GM12878 (cell line): ENCODE data around the gene TNNC2.

Experiments used
- BCL11A ChIP-seq: IDR thresholded peaks from 2 replicates; pipeline ENCODE4 v1.6.1; 2011; ENCODE audit warnings: low read depth, low read length
- CHD2 ChIP-seq: IDR thresholded peaks from 2 replicates; pipeline ENCODE4 v1.6.1; 2011; ENCODE audit warnings: low read depth, low read length, improper control_type of control experiment, borderline replicate concordance
- CTCF ChIP-seq, 3 experiments: IDR thresholded peaks in 2 of 3; conservative IDR thresholded peaks in 1 of 3; 2 replicates each; pipeline ENCODE4 v1.5.1; 2011; ENCODE audit warnings: low read depth in 3 of 3, low read length in 3 of 3, mild to moderate bottlenecking in 3 of 3, control low read depth in 2 of 3, moderate library complexity in 2 of 3, inconsistent platforms in 1 of 3, mixed read lengths in 1 of 3; ENCODE audit not compliant: control insufficient read depth in 2 of 3, insufficient read depth in 1 of 3; ENCODE audit errors: extremely low read depth in 1 of 3
- E2F4 ChIP-seq: IDR thresholded peaks from 2 replicates; pipeline ENCODE4 v1.6.1; 2012; ENCODE audit warnings: low read depth, low read length, improper control_type of control experiment
- GATAD2B ChIP-seq: fragments of 450-650 bp; conservative IDR thresholded peaks from 2 replicates; pipeline ENCODE4 v1.6.1; 2017; ENCODE audit warnings: low read depth, mild to moderate bottlenecking, moderate library complexity
- HDAC6 ChIP-seq: fragments of 200-600 bp; sonication (generic); IDR thresholded peaks from one replicate; pipeline ENCODE4 v1.8.0; 2017; ENCODE audit warnings: antibody characterized with exemption; ENCODE audit not compliant: unreplicated experiment
- LARP7 ChIP-seq: fragments of 450-650 bp; IDR thresholded peaks from 2 replicates; pipeline ENCODE4 v1.6.1; 2017; ENCODE audit warnings: mild to moderate bottlenecking
- POLR2A ChIP-seq: IDR thresholded peaks from 2 replicates; pipeline ENCODE4 v1.6.1; 2011; ENCODE audit warnings: low read depth, mild to moderate bottlenecking, low read length
- POLR2AphosphoS5 ChIP-seq: IDR thresholded peaks from 2 replicates; pipeline ENCODE4 v1.6.1; 2011; ENCODE audit warnings: mild to moderate bottlenecking, low read length, inconsistent platforms
- RFX5 ChIP-seq: IDR thresholded peaks from 2 replicates; pipeline ENCODE4 v1.6.1; 2011; ENCODE audit warnings: low read depth, low read length, improper control_type of control experiment
- SMAD1 ChIP-seq: fragments of 450-650 bp; IDR thresholded peaks from 2 replicates; pipeline ENCODE4 v1.6.1; 2018; ENCODE audit warnings: mild to moderate bottlenecking, low read depth; ENCODE audit not compliant: partially characterized antibody
- SMC3 ChIP-seq: IDR thresholded peaks from 2 replicates; pipeline ENCODE4 v1.6.1; 2011; ENCODE audit warnings: low read length, improper control_type of control experiment, borderline replicate concordance
- TARDBP ChIP-seq: IDR thresholded peaks from 2 replicates; pipeline ENCODE4 v1.6.1; 2016; ENCODE audit warnings: borderline replicate concordance
- ZNF274 ChIP-seq: IDR thresholded peaks from one replicate; pipeline ENCODE4 v1.8.0; 2011; ENCODE audit not compliant: insufficient read length, insufficient read depth

- no peak for TF ChIP-seq SMC3
- no peak for TF ChIP-seq CTCF (IDR thresholded peaks at IDR 0.05 in 2 of 3, conservative IDR thresholded peaks at IDR 0.05 in 1 of 3; ENCODE audit: control insufficient read depth in 2 of 3, extremely low read depth in 1 of 3, insufficient read depth in 1 of 3, low read depth in 3 of 3, low read length in 3 of 3)
- TF ChIP-seq TARDBP, result no peak
- no peak for TF ChIP-seq BCL11A
- no peak for TF ChIP-seq LARP7
- TF ChIP-seq ZNF274, result no peak
- TF ChIP-seq POLR2A, result no peak
- no peak for TF ChIP-seq E2F4
- TF ChIP-seq POLR2AphosphoS5, result no peak
- no peak for TF ChIP-seq SMAD1
- TF ChIP-seq HDAC6, result no peak
- TF ChIP-seq GATAD2B, result no peak
- no peak for TF ChIP-seq CHD2
- no peak for TF ChIP-seq RFX5
Observed at GRCh38 chr20:45813006-45813340, 14.1 kb downstream of the TNNC2 start.
